ENCODE data around the gene SLC2A9. TPM values are rescaled to one million over a fixed set of nuclear protein-coding genes. Genes with fewer than 3 reads are reported as not detected.

The SLC2A9 gene
- total RNA-seq, 4 donors from 2014 or later = 0.46 to 10.1 (median 3.1) TPM

GRCh38 chr4:10006601-10007435, 14.5 kb downstream of the SLC2A9 start:
- intact Hi-C loops (cut with DNase I; ENCODE audit: low total_unique reads) = no loop called here
- 24 to 32% methylated on average over 12 of the region's 12 CpGs for WGBS, 2 donors
- no peak overlapping the region for H3K4me3 ChIP-seq (ENCODE audit: low read depth, poor library complexity, severe bottlenecking)
- DNase-seq (ENCODE audit: low spot score in 2 of 2) = no peak
- no peak for TF ChIP-seq CTCF (IDR thresholded peaks at IDR 0.05)
- no peak for TF ChIP-seq POLR2A (IDR thresholded peaks at IDR 0.05)

GRCh38 chr4:10006231-10006600, 15.1 kb downstream of the SLC2A9 start:
- no peak overlapping the region for H3K4me3 ChIP-seq (ENCODE audit: low read depth, poor library complexity, severe bottlenecking)
- WGBS, 2 donors = 3 to 8% methylated on average over 6 of the region's 6 CpGs
- DNase-seq (ENCODE audit: low spot score in 2 of 2) = peak in 1 of 2 donors; percentile 82
- TF ChIP-seq POLR2A (IDR thresholded peaks at IDR 0.05) (no peak), CTCF (IDR thresholded peaks at IDR 0.05) (no peak)
- intact Hi-C loops (cut with DNase I; ENCODE audit: low total_unique reads) = no loop called here

GRCh38 chr4:10005632-10006031, 15.7 kb downstream of the SLC2A9 start:
- intact Hi-C loops (cut with DNase I; ENCODE audit: low total_unique reads) = no loop called here
- H3K4me3 ChIP-seq (ENCODE audit: low read depth, poor library complexity, severe bottlenecking) = no peak overlapping the region
- no peak for DNase-seq (ENCODE audit: low spot score in 2 of 2)
- TF ChIP-seq POLR2A (IDR thresholded peaks at IDR 0.05) (no peak), CTCF (IDR thresholded peaks at IDR 0.05) (no peak)
- WGBS, 2 donors = 52 to 58% methylated on average over 4 of the region's 4 CpGs

- WGBS, 2 donors = 75 to 76% methylated on average over 2 of the region's 2 CpGs
- H3K4me3 ChIP-seq (ENCODE audit: low read depth, poor library complexity, severe bottlenecking) = no peak overlapping the region
- DNase-seq (ENCODE audit: low spot score in 2 of 2) = no peak
- TF ChIP-seq POLR2A (IDR thresholded peaks at IDR 0.05) (no peak), CTCF (IDR thresholded peaks at IDR 0.05) (no peak)
- intact Hi-C loops (cut with DNase I; ENCODE audit: low total_unique reads) = no loop called here
Observed at GRCh38 chr4:10003666-10004065, 17.6 kb downstream of the SLC2A9 start.

- no peak overlapping the region for H3K4me3 ChIP-seq (ENCODE audit: low read depth, poor library complexity, severe bottlenecking)
- no peak for TF ChIP-seq POLR2A (IDR thresholded peaks at IDR 0.05)
- TF ChIP-seq CTCF (IDR thresholded peaks at IDR 0.05) = no peak
- intact Hi-C loops (cut with DNase I; ENCODE audit: low total_unique reads) = no loop called here
- 77 to 82% methylated on average over 2 of the region's 2 CpGs for WGBS, 2 donors
- DNase-seq (ENCODE audit: low spot score in 2 of 2) = no peak
Observed at GRCh38 chr4:10002278-10002677, 19.0 kb downstream of the SLC2A9 start.

- 99 to 100% methylated on average over 4 of the region's 4 CpGs for WGBS, 2 donors
- no peak for DNase-seq (ENCODE audit: low spot score in 2 of 2)
- intact Hi-C loops (cut with DNase I; ENCODE audit: low total_unique reads) = no loop called here
- no peak overlapping the region for H3K4me3 ChIP-seq (ENCODE audit: low read depth, poor library complexity, severe bottlenecking)
- no peak for TF ChIP-seq CTCF (IDR thresholded peaks at IDR 0.05)
- TF ChIP-seq POLR2A (IDR thresholded peaks at IDR 0.05) = no peak
Observed at GRCh38 chr4:10001757-10002156, 19.5 kb downstream of the SLC2A9 start.
